NCI-H774 (cell line): ENCODE data around the gene WDR83.
"Not testable (repeated sequence)": the region's sequence is repeated elsewhere in the genome, so short reads cannot be mapped to it uniquely, and the experiment has no call there.

Experiments
- DNase-seq: peaks from one replicate; lab custom pipeline; 2025; lab: John Stamatoyannopoulos, UW

WDR83 gene

GRCh38 chr19:12687496-12688196 is 21.0 kb downstream of the WDR83 start, which contains the start of gene GNG14:
GNG14 (plus strand) TSS chr19:12687998; CDS start chr19:12688049, 51 bp downstream.
- DNase-seq = no peak

- DNase-seq = no peak
Measured at GRCh38 chr19:12689012-12689411, 22.4 kb downstream of the WDR83 start.

GRCh38 chr19:12689581-12690216 is 23.1 kb downstream of the WDR83 start:
- DNase-seq = no peak

GRCh38 chr19:12692960-12693359 is 26.4 kb downstream of the WDR83 start:
- DNase-seq = no peak

- no peak for DNase-seq
Measured at GRCh38 chr19:12694641-12695040, 28.0 kb downstream of the WDR83 start.

GRCh38 chr19:12695096-12695495 is 28.5 kb downstream of the WDR83 start:
- no peak for DNase-seq

- no peak for DNase-seq
Measured at GRCh38 chr19:12695514-12695913, 28.9 kb downstream of the WDR83 start.

GRCh38 chr19:12695997-12696365 is 29.4 kb downstream of the WDR83 start:
- no peak for DNase-seq

- peak; percentile 85 for DNase-seq
Measured at GRCh38 chr19:12696366-12697335, 30.0 kb downstream of the WDR83 start, which contains the start of gene FBXW9. FBXW9 (minus strand) TSS chr19:12696631; CDS start chr19:12696581, 50 bp downstream.

GRCh38 chr19:12697425-12697824 is 30.8 kb downstream of the WDR83 start:
- DNase-seq = not testable (repeated sequence)

GRCh38 chr19:12698138-12698537 is 31.5 kb downstream of the WDR83 start:
- no peak for DNase-seq

- no peak for DNase-seq
Measured at GRCh38 chr19:12701596-12702282, 35.1 kb downstream of the WDR83 start.

- no peak for DNase-seq
Measured at GRCh38 chr19:12703046-12703445, 36.4 kb downstream of the WDR83 start.

GRCh38 chr19:12705169-12705568 is 38.6 kb downstream of the WDR83 start:
- no peak for DNase-seq

- DNase-seq = no peak
Measured at GRCh38 chr19:12705654-12706331, 39.2 kb downstream of the WDR83 start.

- no peak for DNase-seq
Measured at GRCh38 chr19:12706332-12706718, 39.7 kb downstream of the WDR83 start.

GRCh38 chr19:12708641-12709040 is 42.0 kb downstream of the WDR83 start:
- no peak for DNase-seq

GRCh38 chr19:12711187-12711586 is 44.6 kb downstream of the WDR83 start:
- no peak for DNase-seq

GRCh38 chr19:12712077-12712476 is 45.5 kb downstream of the WDR83 start:
- not testable (repeated sequence) for DNase-seq

- not testable (repeated sequence) for DNase-seq
Measured at GRCh38 chr19:12713304-12713703, 46.7 kb downstream of the WDR83 start.

GRCh38 chr19:12715102-12715501 is 48.5 kb downstream of the WDR83 start:
- no peak for DNase-seq
